Esophagus squamous epithelium (tissue), 4 donors: ENCODE results near the gene TAOK3.

ENCODE experiments used
- CTCF ChIP-seq, 6 experiments: fragments of 450-650 bp in 4 of 6; fragments of 200-600 bp in 2 of 6; sonication (generic) in 2 of 6; IDR thresholded peaks; one replicate each; pipeline ENCODE4 v1.5.1; 2016 to 2019; ENCODE audit warnings: antibody characterized with exemption in 6 of 6, mild to moderate bottlenecking in 4 of 6, moderate library complexity in 4 of 6
- POLR2A ChIP-seq, 4 donors: fragments of 450-650 bp; IDR thresholded peaks; one replicate each; pipeline ENCODE4 v1.6.1; 2017; ENCODE audit warnings: antibody characterized with exemption in 4 of 4, mild to moderate bottlenecking in 4 of 4, moderate library complexity in 3 of 4

- TF ChIP-seq CTCF (IDR thresholded peaks at IDR 0.05): no peak
- no peak for TF ChIP-seq POLR2A (IDR thresholded peaks at IDR 0.05)
Measured at GRCh38 chr12:118375348-118375747, 2.6 kb upstream of the TAOK3 start.
